Stomach (tissue), 9 donors: Measurements from ENCODE around the gene NPAS2. TPM values are rescaled to one million over a fixed set of nuclear protein-coding genes. Genes with fewer than 3 reads are reported as not detected.

Experiments used
- DNase-seq, 2 donors: peaks; one replicate each; pipeline versions ENCODE4 v3.0.0 to v3.0.0-alpha.2; 2013 to 2019
- H3K27ac ChIP-seq, 5 donors: fragments of 200-600 bp in 4 of 5; sonication (generic) in 4 of 5; one replicate each; pipeline ENCODE4 v1.5.1; 2013 to 2019; ENCODE audit warnings: mild to moderate bottlenecking in 1 of 5, moderate library complexity in 1 of 5
- H3K27me3 ChIP-seq, 3 donors: fragments of 200-600 bp; sonication (generic); one replicate each; pipeline ENCODE4 v1.5.1; 2017 to 2019; ENCODE audit warnings: mixed run types in 1 of 3
- H3K36me3 ChIP-seq, 4 donors: fragments of 200-600 bp; sonication (generic); 1 replicate in 3 of 4; 2 replicates in 1 of 4; pipeline ENCODE4 v1.5.1; 2016 to 2019
- H3K4me1 ChIP-seq, 4 donors: fragments of 200-600 bp; sonication (generic); one replicate each; pipeline ENCODE4 v1.5.1; 2016 to 2019
- H3K4me3 ChIP-seq, 4 donors: fragments of 200-600 bp; sonication (generic) in 3 of 4; one replicate each; pipeline ENCODE4 v1.5.1; 2016 to 2019; ENCODE audit warnings: mild to moderate bottlenecking in 1 of 4
- H3K9me3 ChIP-seq, 4 donors: fragments of 200-600 bp; sonication (generic); one replicate each; pipeline ENCODE4 v1.5.1; 2016 to 2019
- EP300 ChIP-seq: sonication (generic); formaldehyde crosslinking; IDR thresholded peaks from one replicate; pipeline ENCODE4 v1.6.1; 2017; ENCODE audit warnings: antibody characterized with exemption
- POLR2A ChIP-seq, 4 donors: fragments of 450-650 bp; IDR thresholded peaks; one replicate each; pipeline ENCODE4 v1.6.1; 2016; ENCODE audit warnings: antibody characterized with exemption in 4 of 4, control low read depth in 2 of 4, mild to moderate bottlenecking in 1 of 4, moderate library complexity in 1 of 4
- POLR2AphosphoS5 ChIP-seq, 3 donors: sonication (generic); formaldehyde crosslinking; IDR thresholded peaks; one replicate each; pipeline ENCODE4 v1.6.1; 2016; ENCODE audit warnings: antibody characterized with exemption in 3 of 3
- WGBS, 5 donors: extraction: QIAGEN DNeasy Blood & Tissue Kit in 3 of 5; methylation state at CpG; one replicate each; pipeline versions ENCODE4 v1.1.5 to v1.1.7; 2013 to 2018; 5-methylcytosine and 5-hydroxymethylcytosine counted together
- intact Hi-C: fragments of 100-400 bp; cut with DNase I; formaldehyde crosslinking; loops from one replicate; pipeline ENCODE4 v1.15.1; 2023; ENCODE audit warnings: low total_unique reads
- polyA plus RNA-seq, 3 donors: library from polyadenylated mRNA; stranded (reverse); fragments of 200-250 nt; gene quantifications; one replicate each; pipeline ENCODE4 v1.2.3, GENCODE V29; 2013
- total RNA-seq, 5 donors: library from RNA; depleted of rRNA; stranded (reverse); fragments of >200 nt; gene quantifications; one replicate each; pipeline versions ENCODE4 v1.1.0 to v1.2.3, GENCODE V29; 2014 to 2016
- TF ChIP-seq, protein P1 (sequence below), 7 experiments: fragments of 450-650 bp in 4 of 7; fragments of 200-600 bp in 3 of 7; sonication (generic) in 3 of 7; IDR thresholded peaks; one replicate each; pipeline ENCODE4 v1.5.1; 2016 to 2019; ENCODE audit warnings: antibody characterized with exemption in 7 of 7, control low read depth in 2 of 7, mild to moderate bottlenecking in 1 of 7
- donor health status: healthy with polysubstance abuse.
- donor health status: Bipolar disorder and iron deficiency.
- donor health status: healthy.

NPAS2 gene
- total and polyA plus RNA-seq, 8 donors, result 13.1 to 148 (median 28.0) TPM

GRCh38 chr2:100809506-100809905 is 10.4 kb upstream of the NPAS2 start:
- Histone ChIP-seq H3K4me3 (no peak overlapping the region), H3K27me3 (no peaks in the 10 kb centered on the region), H3K9me3 (no peaks in the 10 kb centered on the region), H3K36me3 (no peaks in the 10 kb centered on the region), H3K4me1 (peaks cover 9 to 12% (median 12%) of the 10 kb centered on the region in 4 donors), H3K27ac (no peak overlapping the region)
- intact Hi-C loops, result no loop called here
- no peak for DNase-seq
- WGBS, 5 donors, result 79 to 90% (median 85%) methylated on average over 3 of the region's 3 CpGs
- no peak for TF ChIP-seq EP300
- TF ChIP-seq, protein P1, sequence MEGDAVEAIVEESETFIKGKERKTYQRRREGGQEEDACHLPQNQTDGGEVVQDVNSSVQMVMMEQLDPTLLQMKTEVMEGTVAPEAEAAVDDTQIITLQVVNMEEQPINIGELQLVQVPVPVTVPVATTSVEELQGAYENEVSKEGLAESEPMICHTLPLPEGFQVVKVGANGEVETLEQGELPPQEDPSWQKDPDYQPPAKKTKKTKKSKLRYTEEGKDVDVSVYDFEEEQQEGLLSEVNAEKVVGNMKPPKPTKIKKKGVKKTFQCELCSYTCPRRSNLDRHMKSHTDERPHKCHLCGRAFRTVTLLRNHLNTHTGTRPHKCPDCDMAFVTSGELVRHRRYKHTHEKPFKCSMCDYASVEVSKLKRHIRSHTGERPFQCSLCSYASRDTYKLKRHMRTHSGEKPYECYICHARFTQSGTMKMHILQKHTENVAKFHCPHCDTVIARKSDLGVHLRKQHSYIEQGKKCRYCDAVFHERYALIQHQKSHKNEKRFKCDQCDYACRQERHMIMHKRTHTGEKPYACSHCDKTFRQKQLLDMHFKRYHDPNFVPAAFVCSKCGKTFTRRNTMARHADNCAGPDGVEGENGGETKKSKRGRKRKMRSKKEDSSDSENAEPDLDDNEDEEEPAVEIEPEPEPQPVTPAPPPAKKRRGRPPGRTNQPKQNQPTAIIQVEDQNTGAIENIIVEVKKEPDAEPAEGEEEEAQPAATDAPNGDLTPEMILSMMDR (IDR thresholded peaks at IDR 0.05), result no peak
- TF ChIP-seq POLR2A (IDR thresholded peaks at IDR 0.05), result no peak
- no peak for TF ChIP-seq POLR2AphosphoS5 (IDR thresholded peaks at IDR 0.05)

DNA sequence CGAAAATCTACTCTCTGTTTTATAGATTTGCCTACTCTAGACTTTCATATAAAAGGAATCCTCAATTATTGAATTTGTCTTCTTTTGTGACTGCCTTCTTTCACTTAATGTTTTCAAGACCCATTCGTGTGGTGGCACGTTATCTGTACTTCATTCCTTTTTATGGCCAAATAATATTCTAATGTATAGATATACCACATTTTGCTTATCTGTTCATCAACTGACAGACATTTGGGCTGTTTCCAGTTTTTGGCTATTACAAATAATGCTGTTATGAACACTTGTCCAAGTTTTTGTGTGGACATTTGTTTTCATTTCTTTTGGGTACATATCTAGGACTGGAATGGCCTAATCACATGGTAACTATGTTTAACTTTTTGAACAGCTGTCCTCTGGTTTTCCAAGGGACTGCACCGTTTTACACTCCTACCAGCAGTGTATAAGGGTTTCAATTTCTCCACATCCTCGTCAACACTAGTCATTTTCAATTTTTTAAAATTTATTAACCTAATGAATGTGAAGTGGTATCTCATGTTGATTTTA is 9.3 kb upstream of the NPAS2 start:
- Histone ChIP-seq H3K27ac (no peak overlapping the region), H3K4me3 (no peak overlapping the region), H3K36me3 (no peaks in the 10 kb centered on the region), H3K27me3 (no peaks in the 10 kb centered on the region), H3K9me3 (no peaks in the 10 kb centered on the region), H3K4me1 (peaks cover 9 to 21% (median 17%) of the 10 kb centered on the region in 4 donors)
- DNase-seq, result no peak
- intact Hi-C loops, result no loop called here
- 80 to 90% (median 82%) methylated on average over 5 of the region's 5 CpGs for WGBS, 5 donors
- TF ChIP-seq, protein P1 (IDR thresholded peaks at IDR 0.05), result no peak
- no peak for TF ChIP-seq POLR2A (IDR thresholded peaks at IDR 0.05)
- no peak for TF ChIP-seq POLR2AphosphoS5 (IDR thresholded peaks at IDR 0.05)
- TF ChIP-seq EP300, result no peak

DNA sequence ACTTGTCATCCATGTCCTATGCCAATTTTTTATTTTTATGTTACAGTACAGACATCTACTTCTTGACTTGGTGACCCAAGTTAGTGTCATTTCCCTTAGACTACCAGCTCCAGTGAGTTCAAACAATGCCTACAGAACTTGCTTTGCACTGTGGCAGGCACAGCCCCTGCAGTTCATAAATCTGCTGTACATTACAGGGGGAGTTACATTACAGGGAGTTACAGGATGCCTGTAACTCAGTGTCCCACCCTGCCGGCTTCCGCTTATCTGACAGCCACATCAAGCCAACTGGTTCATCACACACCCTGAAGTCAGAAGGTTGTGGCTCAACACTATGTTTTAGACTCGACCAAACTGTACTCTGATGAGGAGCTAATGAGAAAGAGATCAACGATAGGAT is 7.8 kb upstream of the NPAS2 start:
- H3K4me3 ChIP-seq, result no peak overlapping the region
- no peaks in the 10 kb centered on the region for H3K9me3 ChIP-seq
- H3K4me1 ChIP-seq, result peaks cover 9 to 23% (median 17%) of the 10 kb centered on the region in 4 donors
- H3K36me3 ChIP-seq, result no peaks in the 10 kb centered on the region
- DNase-seq, result peak in 1 of 2 donors; percentile 44
- intact Hi-C loops, result no loop called here
- 80 to 90% (median 83%) methylated on average over 4 of the region's 4 CpGs for WGBS, 5 donors
- no peaks in the 10 kb centered on the region for H3K27me3 ChIP-seq
- TF ChIP-seq POLR2A (IDR thresholded peaks at IDR 0.05) (no peak), POLR2AphosphoS5 (IDR thresholded peaks at IDR 0.05) (no peak), EP300 (no peak)
- TF ChIP-seq, protein P1 (IDR thresholded peaks at IDR 0.05), result no peak
- H3K27ac ChIP-seq, result no peak overlapping the region

DNA sequence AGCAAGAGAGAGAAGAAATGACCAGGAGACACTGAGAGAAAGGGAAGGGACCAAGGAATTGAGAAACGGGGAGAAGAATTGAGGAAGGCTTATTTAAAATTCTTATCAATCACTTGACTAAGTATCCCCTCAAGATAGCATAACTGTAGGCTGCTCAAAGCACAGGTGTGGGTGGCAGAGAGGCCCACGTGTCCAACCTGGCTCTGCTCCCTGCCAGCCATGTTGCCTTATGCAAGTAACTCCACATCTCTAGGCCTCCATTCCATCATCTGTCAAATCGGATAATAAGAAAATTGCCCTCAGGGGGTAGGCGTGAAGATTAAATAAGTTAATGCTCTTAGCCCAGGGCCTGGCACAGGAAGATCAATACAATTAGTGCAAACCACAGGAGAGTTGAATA is 7.4 kb upstream of the NPAS2 start:
- Histone ChIP-seq H3K4me3 (no peak overlapping the region), H3K27ac (no peak overlapping the region), H3K27me3 (peaks cover 0 to 4% (median 0%) of the 10 kb centered on the region in 3 donors), H3K4me1 (peaks cover 9 to 27% (median 19%) of the 10 kb centered on the region in 4 donors), H3K36me3 (no peaks in the 10 kb centered on the region), H3K9me3 (no peaks in the 10 kb centered on the region)
- intact Hi-C loops, result no loop called here
- WGBS, 5 donors, result 83 to 90% (median 86%) methylated on average over 4 of the region's 4 CpGs
- TF ChIP-seq, protein P1 (IDR thresholded peaks at IDR 0.05), result no peak
- TF ChIP-seq POLR2AphosphoS5 (IDR thresholded peaks at IDR 0.05) (no peak), POLR2A (IDR thresholded peaks at IDR 0.05) (no peak), EP300 (no peak)
- no peak for DNase-seq
